GM12875 (cell line): ENCODE results near the gene MAP1LC3B2.

Source experiments
- H3K4me3 ChIP-seq: one replicate; pipeline ENCODE4 v1.5.1; 2011; ENCODE audit warnings: low read depth, low read length, control low read depth
- CTCF ChIP-seq: IDR thresholded peaks from 2 replicates; pipeline ENCODE4 v1.5.1; 2011; ENCODE audit warnings: low read depth, mild to moderate bottlenecking, control low read depth, inconsistent platforms, low read length, moderate library complexity, borderline replicate concordance; ENCODE audit not compliant: insufficient read depth

Gene MAP1LC3B2

DNA sequence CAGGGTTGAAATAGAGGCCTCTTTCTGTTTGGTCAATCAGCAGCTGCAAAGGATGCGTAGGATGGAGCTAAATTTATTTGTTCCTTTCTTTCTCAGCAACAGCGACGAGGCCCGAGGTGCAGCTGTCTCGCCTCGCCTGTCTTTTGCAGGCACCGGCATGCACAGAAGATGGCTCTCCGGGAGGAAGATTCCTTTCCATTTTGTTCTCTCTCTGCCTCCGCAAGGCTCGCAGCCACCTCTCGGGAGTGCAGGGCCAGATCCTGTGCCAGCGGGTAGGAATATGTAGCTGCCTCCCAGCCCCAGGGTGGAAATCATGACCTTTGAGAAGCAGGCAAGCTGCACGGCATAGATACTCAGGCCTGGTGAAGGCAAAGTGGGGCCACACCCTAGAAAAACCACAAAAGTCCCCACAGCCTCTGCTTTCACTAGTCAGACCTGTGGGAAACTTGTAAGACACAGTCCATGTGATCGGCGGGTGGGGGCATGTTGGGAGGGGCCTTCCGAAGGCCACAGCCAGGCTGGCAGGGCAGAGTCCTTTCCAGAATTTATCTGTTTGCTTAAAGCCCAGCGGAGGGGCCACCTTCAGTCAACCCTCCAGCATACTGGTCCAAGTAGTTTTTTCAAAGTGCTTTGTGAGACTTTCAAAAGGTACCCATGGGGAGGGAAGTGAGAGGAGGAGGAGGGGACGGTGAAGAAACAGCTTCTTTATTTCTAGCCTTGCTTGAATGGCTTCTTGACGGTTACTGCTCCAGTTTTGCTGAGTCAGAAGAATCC lies at the start of gene MAP1LC3B2:
Gene MAP1LC3B2, plus strand, starts transcription at position 220 of the 774 bp plus-strand sequence. CDS start 16,562 bp downstream, outside the sequence.
- H3K4me3 ChIP-seq: peak within 1 kb of the TSS; percentile 40
- TF ChIP-seq CTCF: no peak

GRCh38 chr12:116513944-116514343 lies 45.2 kb upstream of the MAP1LC3B2 start:
- H3K4me3 ChIP-seq: no peak overlapping the region
- TF ChIP-seq CTCF: no peak

DNA sequence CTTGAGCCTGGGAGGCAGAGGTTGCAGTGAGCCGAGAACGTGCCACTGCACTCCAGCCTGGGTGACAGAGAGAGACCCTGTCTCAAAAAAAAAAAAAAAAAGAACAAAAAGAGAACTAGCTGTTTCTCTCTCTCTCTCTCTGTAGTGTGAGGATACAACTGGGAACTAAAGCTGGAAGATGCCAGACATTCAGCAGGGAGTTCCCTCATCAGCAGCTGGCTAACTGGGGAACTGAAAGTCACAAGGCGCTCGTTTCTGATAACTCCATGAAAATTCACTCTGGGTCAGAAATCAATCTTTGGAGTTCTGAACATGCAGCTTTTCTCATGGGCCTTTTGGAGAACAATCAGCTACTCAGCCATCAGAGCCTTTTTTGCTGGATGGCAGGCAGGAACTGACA lies 43.5 kb upstream of the MAP1LC3B2 start:
- no peak for TF ChIP-seq CTCF
- no peak overlapping the region for H3K4me3 ChIP-seq

- no peak for TF ChIP-seq CTCF
- no peak overlapping the region for H3K4me3 ChIP-seq
Measured at GRCh38 chr12:116516657-116517056, 42.5 kb upstream of the MAP1LC3B2 start.

GRCh38 chr12:116517431-116518045 lies 41.6 kb upstream of the MAP1LC3B2 start:
- H3K4me3 ChIP-seq: no peak overlapping the region
- TF ChIP-seq CTCF: no peak

- no peak for TF ChIP-seq CTCF
- H3K4me3 ChIP-seq: no peak overlapping the region
Measured at GRCh38 chr12:116520225-116520760, 38.9 kb upstream of the MAP1LC3B2 start.
